Loucy (cell line): ENCODE measurements around the gene DSCAM.

Source experiments
- CTCF ChIP-seq: fragments of 200-600 bp; sonication (generic); conservative IDR thresholded peaks from 2 replicates; pipeline ENCODE4 v1.5.1; 2014; ENCODE audit warnings: mild to moderate bottlenecking, antibody characterized with exemption, low read length
- EZH2phosphoT487 ChIP-seq: fragments of 200-600 bp; IDR thresholded peaks from 2 replicates; pipeline ENCODE4 v1.6.1; 2018; ENCODE audit warnings: antibody characterized with exemption, mild to moderate bottlenecking, moderate library complexity, borderline replicate concordance

GRCh38 chr21:40809673-40810197 is 37.2 kb downstream of the DSCAM start:
- TF ChIP-seq CTCF: no peak
- no peak for TF ChIP-seq EZH2phosphoT487
